HG02970 (cell line): Measurements from ENCODE around the gene KRTAP10-11.

Source experiments
- ATAC-seq: cut with Tn5 transposase; IDR thresholded peaks from one replicate; pipeline ENCODE4 v1.9.1; 2021; ENCODE audit warnings: mild to moderate bottlenecking, moderate library complexity, moderate number of reproducible peaks; ENCODE audit not compliant: unreplicated experiment, low FRiP score

KRTAP10-11 gene

DNA sequence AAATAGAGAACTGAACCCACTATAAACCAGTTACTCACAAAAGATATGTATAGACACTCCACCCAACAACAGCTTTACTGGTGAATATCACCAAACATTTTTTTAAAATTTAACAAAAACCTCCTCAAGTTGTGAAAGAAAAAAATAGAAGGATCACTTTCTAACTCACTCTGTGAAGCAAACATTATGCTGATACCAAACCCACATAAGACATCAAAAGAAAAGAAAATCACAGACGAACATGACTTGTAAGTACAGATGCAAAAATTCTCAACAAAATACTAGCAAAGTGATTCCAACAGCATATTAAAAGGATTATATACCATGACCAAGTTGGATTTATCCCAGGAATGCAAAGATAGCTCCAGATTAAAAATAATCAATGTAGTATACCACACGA lies 45.5 kb downstream of the KRTAP10-11 start:
- ATAC-seq: no peak

DNA sequence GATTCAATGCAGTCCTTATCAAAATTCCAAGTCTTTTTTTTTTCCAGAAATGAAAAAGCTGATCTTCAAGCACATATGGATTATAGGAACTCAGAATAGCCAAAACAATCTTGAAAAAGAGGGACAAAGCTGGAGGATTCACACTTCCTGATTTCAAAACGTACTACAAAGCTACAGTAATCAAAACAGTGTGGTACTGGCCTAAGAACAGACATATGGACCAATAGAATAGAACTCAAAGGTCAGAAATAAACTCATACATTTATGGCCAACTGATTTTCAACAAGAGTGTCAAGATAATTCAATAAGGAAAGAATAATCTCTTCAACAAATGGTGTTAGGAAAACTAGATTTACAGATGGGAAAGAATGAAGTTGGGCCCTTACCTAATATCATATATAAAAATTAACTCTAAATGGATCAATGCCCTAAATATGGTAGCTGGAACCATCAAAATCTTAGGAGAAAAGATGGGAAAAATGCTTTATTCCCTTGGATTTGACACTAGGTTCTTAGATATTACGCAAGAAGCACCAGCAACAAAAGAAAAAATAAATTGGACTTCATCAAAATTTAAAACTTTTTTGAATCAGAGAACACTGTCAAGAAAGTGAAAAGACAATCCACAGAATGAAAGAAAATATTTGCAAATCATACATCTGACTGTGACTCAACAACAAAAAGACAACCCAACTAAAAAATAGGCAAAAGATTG lies 46.7 kb downstream of the KRTAP10-11 start:
- ATAC-seq: no peak

- ATAC-seq: no peak
These were observed 48.6 kb downstream of the KRTAP10-11 start for GRCh38 chr21:44694776-44695175.

DNA sequence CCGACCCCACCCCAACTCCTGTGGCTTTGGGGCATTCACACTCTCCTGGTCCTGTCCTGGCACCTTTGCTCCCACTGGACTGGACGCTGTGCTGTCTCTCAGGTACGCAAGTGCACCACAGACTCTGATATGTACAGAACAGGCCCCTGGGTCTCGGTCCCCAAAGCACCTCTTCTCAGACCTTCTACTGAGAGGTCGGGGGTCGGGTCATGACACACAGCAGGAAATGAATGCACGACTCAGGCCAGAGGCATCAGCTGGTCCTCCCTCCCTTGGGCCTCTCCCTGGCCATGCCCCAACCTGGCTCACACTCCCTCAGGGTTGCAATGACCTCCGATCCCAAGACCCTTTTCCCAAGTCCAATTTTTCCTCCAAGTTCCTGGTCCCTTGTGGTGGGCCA lies 49.0 kb downstream of the KRTAP10-11 start:
- no peak for ATAC-seq

GRCh38 chr21:44695641-44696040 lies 49.4 kb downstream of the KRTAP10-11 start:
- ATAC-seq: no peak

DNA sequence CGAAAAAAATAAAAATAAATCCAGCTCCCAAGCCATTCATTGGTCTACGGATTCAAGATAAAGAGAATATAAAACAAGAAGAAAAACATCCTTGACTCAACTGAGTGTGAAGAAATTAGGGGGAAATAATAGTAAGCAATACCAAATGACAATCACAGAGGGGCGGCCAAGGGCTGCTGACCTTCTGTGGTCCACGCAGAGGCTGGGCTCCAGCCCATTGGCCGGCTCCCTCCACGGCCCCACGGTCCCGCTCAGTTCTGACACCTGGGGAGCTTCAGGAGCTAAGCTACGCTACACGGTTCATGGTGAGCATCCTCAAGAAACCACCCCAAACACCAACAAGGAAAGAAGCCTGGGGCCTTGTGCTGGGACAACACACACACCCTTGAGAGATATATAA lies 50.4 kb downstream of the KRTAP10-11 start:
- ATAC-seq: no peak
